RCC 7860 (cell line): Measurements from ENCODE around the gene CFAP53.

Experiments used
- DNase-seq: peaks from one replicate; pipeline ENCODE4 v3.0.0-alpha.2; 2015; ENCODE audit warnings: low spot score
- FAIRE-seq: peaks from 2 replicates; lab custom pipeline; 2012; peaks lifted over from hg19 to GRCh38; lab: Jason Lieb, UNC

CFAP53 gene

GRCh38 chr18:50287441-50288347 is 21.4 kb upstream of the CFAP53 start, which contains the start of gene CXXC1:
Gene CXXC1, minus strand, starts transcription at chr18:50287692. Its CDS starts 103 bp downstream, at chr18:50287589.
- FAIRE-seq (peak; percentile 69), DNase-seq (peak; percentile 93)

GRCh38 chr18:50287028-50287440 is 20.7 kb upstream of the CFAP53 start:
- FAIRE-seq (no peak), DNase-seq (no peak)

GRCh38 chr18:50286391-50287027 is 20.2 kb upstream of the CFAP53 start:
- DNase-seq (peak; percentile 10), FAIRE-seq (no peak)

- no peak for DNase-seq
- FAIRE-seq, result no peak
Observed at GRCh38 chr18:50285631-50286321, 19.5 kb upstream of the CFAP53 start.

DNA sequence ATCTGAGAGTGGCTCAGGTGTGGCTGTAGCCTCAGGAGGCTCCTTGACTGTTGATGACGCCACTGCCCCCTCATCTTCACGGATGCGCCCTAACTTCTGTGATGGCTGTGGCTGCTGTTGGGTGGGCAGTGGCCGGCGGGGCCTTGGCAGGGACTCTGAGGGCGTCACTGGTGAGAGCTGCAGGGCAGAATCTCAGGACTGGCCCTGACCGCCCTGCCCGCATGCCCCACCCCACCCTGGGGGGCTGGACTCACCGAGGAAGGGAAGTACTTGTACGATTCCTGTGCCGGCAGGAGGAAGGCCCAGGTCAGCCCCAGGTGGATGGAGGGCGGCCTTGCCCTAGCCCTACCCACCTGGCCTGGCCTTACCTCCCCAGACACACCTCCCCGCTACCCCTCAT is 18.8 kb upstream of the CFAP53 start:
- no peak for FAIRE-seq

GRCh38 chr18:50284255-50284885 is 18.1 kb upstream of the CFAP53 start:
- FAIRE-seq (no peak), DNase-seq (peak; percentile 53)

More for the DNA sequence above, 18.8 kb upstream of the CFAP53 start:
- DNase-seq, result no peak

DNA sequence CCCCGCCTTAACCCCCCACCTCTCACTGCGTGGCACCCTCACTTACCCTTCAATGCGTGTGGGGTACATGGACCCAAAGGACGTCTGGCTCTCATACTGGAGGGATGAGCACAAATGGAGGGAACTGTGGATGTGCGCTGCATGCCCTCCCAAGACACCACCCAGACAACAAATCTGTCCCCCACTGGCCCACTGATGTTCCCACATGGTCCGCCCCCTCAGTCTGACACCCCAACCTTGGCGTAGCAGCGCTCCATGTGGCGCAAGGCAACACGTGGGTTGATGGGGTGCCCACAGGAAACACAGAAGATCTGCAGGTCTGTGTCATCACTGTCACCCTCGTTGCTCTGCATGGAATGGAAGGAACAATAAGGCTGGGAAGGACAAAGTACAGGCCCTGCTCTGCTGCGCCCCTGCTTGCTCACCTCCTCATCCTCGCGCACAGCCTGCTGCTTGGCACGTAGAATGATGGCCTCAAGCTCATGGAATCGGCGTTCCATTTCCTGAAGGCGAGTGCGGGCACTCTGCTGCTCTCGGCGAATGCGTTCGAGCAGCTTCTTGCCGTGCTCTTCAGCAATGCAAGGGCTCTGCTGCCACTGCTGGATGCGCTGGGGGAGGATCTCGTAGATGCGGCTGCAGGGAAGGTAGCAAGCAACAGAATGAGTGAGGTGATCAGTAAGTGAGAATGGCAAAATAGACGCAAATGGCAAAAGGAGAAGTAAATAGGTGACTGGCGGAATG is 17.3 kb upstream of the CFAP53 start:
- DNase-seq (no peak), FAIRE-seq (no peak)

- no peak for FAIRE-seq
- DNase-seq, result no peak
Observed at GRCh38 chr18:50282521-50283335, 16.4 kb upstream of the CFAP53 start.

DNA sequence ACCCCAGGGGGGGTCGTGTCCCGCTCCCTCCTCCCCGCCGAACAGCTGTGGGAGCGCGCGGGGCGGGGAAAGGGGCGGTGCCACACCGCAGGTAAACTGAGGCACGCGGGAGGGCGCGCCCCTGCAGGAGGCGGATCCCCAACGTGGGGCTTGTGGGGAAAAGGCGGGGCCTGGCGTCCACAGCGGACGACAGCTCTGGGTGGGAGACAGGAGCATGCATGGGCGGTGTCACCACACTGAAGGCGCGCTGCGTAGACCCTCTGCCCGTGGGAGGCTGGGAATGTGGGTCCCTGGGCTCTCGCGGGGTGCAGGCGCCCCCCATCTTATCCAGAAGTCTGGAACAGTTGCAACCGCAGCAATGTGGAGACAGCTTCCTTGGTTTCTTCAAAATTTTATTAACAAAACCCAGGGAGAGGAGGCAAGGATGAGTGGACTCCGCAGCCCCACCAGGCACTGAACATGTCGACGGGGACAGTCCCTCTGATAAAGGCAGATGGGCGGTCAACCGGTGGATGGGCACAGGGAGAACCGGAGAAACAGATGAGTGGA is 15.8 kb upstream of the CFAP53 start:
- FAIRE-seq, result no peak

DNA sequence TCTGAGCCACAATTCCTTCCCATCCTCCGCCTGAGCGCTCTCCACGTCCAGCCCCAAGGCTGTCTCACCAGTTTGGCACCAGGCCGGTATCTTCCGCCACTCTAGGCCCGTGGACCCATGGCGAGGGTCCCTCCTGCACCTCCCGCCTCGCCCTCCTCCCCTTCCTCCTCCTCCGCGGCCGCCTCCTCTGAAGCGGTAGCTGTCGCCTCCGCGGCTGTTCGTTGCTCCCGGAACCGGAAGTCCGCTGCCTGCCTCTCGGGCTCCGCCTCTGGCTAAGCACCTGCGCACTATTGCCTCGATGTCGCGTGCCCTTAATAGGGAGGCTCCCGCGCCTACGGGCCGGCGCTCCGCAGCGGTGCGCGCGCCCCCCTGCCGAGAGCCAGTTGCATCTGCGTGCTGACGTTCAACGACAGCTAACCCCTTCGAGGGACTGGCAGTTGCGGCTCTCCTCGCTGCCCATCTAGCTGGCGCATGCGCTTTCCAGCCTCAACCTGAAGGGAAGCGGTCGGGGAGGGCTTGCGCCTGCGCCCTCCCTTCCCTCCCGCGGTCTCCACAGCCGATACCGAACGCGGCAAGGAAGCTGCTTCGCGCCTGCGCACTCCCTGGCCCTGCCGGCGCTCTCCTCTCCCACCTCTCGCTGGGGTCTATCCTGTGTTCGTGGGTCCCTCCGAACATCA is 15.1 kb upstream of the CFAP53 start, which contains the start of gene MBD1:
MBD1 (minus strand) TSS at position 229 of the 677 bp plus-strand sequence. CDS start 1,531 bp downstream, outside the sequence.
- FAIRE-seq, result peak; percentile 42
- peak; percentile 91 for DNase-seq

More for the DNA sequence above, 15.8 kb upstream of the CFAP53 start:
- no peak for DNase-seq

- DNase-seq (no peak), FAIRE-seq (no peak)
Observed at GRCh38 chr18:50280707-50281294, 14.5 kb upstream of the CFAP53 start.

DNA sequence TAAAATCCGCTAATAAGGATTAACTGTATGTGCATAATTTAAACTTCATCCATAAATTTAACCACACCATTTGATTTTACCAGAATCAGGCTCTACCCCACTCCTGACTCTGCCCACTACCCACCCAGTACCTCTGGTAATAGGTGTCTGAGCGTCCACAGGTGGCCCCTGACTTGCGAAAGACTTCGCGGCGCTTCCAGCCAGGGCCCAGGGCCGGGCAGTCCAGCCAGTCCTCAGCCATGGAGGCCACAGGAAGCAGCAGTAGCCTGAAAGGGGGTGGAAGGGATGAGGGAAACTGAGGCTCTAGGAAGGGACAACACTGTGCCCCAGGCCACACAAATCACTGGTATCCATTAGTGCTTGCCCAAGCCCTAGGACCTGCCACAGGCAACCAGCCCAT is 13.5 kb upstream of the CFAP53 start:
- FAIRE-seq (no peak), DNase-seq (no peak)

DNA sequence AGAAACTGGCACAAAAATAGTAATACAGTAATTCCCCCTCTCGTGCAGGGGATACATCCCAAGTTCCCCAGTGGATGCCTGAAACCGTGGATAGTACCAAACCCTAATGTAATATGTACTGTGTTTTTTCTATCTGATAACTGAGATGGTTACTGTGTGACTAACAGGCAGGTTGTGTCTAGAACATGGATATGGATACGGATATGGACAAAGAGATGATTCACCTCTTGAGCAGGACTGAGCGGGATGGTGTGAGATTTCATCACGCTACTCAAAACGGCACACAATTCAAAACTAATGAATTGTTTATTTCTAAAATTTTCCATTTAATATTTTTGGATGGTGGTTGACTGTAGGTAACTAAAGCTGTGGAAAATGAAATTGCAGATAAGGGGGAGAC is 11.6 kb upstream of the CFAP53 start:
- FAIRE-seq, result no peak
- DNase-seq, result no peak

DNA sequence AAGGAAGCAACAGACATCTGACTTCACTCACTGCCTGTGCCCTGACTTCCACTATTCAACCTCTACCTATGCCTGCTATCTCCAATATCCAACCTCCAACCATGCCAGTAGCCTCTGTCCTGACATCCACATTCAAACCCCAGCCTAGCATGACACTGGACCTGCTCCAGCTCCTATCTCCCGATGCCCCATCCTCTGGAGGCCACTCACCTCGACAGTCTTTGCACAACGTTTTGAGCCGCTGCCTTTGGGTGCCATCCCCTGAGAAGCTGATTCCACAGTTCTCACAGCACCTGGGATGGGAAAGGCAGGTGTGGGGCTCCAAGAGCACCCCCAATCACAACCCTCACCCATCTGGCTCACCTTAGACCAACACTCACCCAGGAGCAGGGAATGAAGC is 10.2 kb upstream of the CFAP53 start:
- no peak for DNase-seq
- FAIRE-seq, result no peak

DNA sequence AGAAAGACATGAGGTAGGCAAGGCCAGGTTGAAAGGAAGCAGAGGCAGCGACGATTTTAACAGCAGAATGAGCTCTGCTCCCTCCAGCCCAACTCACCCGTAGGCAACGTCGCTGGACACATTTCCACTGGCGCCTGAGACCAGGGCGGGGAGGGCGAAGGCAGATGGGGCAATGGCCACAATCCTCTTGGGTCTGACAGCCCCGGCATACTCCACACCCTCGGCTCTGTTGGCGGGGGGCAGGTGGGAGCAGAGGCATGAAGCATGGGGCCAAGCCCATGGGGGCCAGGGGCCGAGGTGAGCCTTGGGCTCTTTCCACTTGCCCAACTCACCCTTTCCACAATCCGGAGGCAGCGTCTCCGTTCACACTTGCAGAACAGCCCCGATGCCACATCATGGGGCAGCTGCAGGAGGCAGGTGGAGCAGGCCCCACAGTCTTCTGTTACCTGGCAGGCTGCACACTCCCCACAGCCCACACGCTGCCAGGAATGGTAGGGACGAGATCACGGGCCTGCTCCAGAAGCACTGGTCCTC is 9.3 kb upstream of the CFAP53 start:
- no peak for DNase-seq
- FAIRE-seq, result no peak

GRCh38 chr18:50274941-50275340 is 8.6 kb upstream of the CFAP53 start:
- no peak for DNase-seq
- FAIRE-seq, result no peak

DNA sequence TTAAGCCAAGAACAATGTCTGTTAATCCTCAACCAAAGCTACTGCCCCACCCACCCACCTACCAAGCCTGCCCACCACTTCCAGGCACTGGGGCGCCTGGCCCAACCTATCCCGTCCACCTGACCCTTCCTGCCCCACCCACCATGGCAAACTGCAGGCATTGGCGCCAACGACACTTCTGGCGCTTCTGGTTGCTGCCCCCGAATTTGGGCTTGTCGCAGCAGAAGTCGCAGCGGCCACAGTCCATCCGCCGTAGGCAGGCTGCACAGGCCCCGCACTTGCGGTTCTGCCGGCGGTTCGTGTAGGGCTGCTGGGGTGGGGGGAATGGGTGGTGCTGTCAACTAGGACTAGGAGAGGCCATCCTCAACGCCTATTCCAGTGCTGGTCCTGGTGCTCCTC is 7.7 kb upstream of the CFAP53 start:
- no peak for DNase-seq
- FAIRE-seq, result no peak
